Astrocyte of the hippocampus (primary cell): ENCODE results near the gene TMEM132C.

ENCODE experiments used
- DNase-seq: peaks from one replicate; pipeline ENCODE4 v3.0.0; 2011; ENCODE audit warnings: low read depth, low spot score

TMEM132C gene

GRCh38 chr12:128338386-128339125 lies 71.6 kb downstream of the TMEM132C start:
- no peak for DNase-seq

GRCh38 chr12:128339126-128339520 lies 72.2 kb downstream of the TMEM132C start:
- DNase-seq, result no peak

- no peak for DNase-seq
Observed at GRCh38 chr12:128339631-128340030, 72.7 kb downstream of the TMEM132C start.

- no peak for DNase-seq
Observed at GRCh38 chr12:128353301-128353700, 86.3 kb downstream of the TMEM132C start.

- DNase-seq, result no peak
Observed at GRCh38 chr12:128356547-128356946, 89.6 kb downstream of the TMEM132C start.

- DNase-seq, result no peak
Observed at GRCh38 chr12:128361400-128361995, 94.5 kb downstream of the TMEM132C start.

- DNase-seq, result no peak
Observed at GRCh38 chr12:128365032-128365431, 98.1 kb downstream of the TMEM132C start.

GRCh38 chr12:128365651-128366231 lies 98.8 kb downstream of the TMEM132C start:
- DNase-seq, result peak; percentile 11

GRCh38 chr12:128367961-128368360 lies 101.0 kb downstream of the TMEM132C start:
- DNase-seq, result no peak

GRCh38 chr12:128381541-128381940 lies 114.6 kb downstream of the TMEM132C start:
- no peak for DNase-seq

GRCh38 chr12:128381946-128382345 lies 115.0 kb downstream of the TMEM132C start:
- no peak for DNase-seq

GRCh38 chr12:128382946-128383345 lies 116.0 kb downstream of the TMEM132C start:
- DNase-seq, result no peak

GRCh38 chr12:128383357-128383937 lies 116.5 kb downstream of the TMEM132C start:
- DNase-seq, result no peak

- no peak for DNase-seq
Observed at GRCh38 chr12:128385736-128386135, 118.8 kb downstream of the TMEM132C start.

GRCh38 chr12:128387811-128388422 lies 120.9 kb downstream of the TMEM132C start:
- DNase-seq, result peak; percentile 21

GRCh38 chr12:128388461-128389000 lies 121.6 kb downstream of the TMEM132C start:
- DNase-seq, result no peak

GRCh38 chr12:128393346-128393745 lies 126.4 kb downstream of the TMEM132C start:
- no peak for DNase-seq

- no peak for DNase-seq
Observed at GRCh38 chr12:128394137-128394536, 127.2 kb downstream of the TMEM132C start.

GRCh38 chr12:128399253-128399652 lies 132.3 kb downstream of the TMEM132C start:
- no peak for DNase-seq

- no peak for DNase-seq
Observed at GRCh38 chr12:128402486-128403243, 135.7 kb downstream of the TMEM132C start.

- no peak for DNase-seq
Observed at GRCh38 chr12:128408669-128409068, 141.7 kb downstream of the TMEM132C start.
